GM12891 (cell line): ENCODE data around the gene TNFRSF8.

Experiments used
- DNase-seq: peaks from one replicate; pipeline ENCODE4 v3.0.0; 2011; ENCODE audit warnings: low spot score; ENCODE audit not compliant: insufficient read length
- FAIRE-seq: peaks from 2 replicates; lab custom pipeline; 2011; peaks lifted over from hg19 to GRCh38; lab: Jason Lieb, UNC
- PAX5 ChIP-seq: IDR thresholded peaks from 2 replicates; pipeline ENCODE4 v1.6.1; 2011; ENCODE audit warnings: low read length, moderate library complexity, mild to moderate bottlenecking; ENCODE audit not compliant: insufficient read depth, severe bottlenecking
- POLR2A ChIP-seq: IDR thresholded peaks from 2 replicates; pipeline ENCODE4 v1.6.1; 2011; ENCODE audit warnings: low read depth, low read length, control low read depth
- POLR2AphosphoS5 ChIP-seq: IDR thresholded peaks from 2 replicates; pipeline ENCODE4 v1.6.1; 2011; ENCODE audit warnings: low read depth, low read length, control low read depth
- POU2F2 ChIP-seq: IDR thresholded peaks from 2 replicates; pipeline ENCODE4 v1.6.1; 2011; ENCODE audit warnings: low read depth, mild to moderate bottlenecking, control low read depth, low read length, moderate library complexity
- SPI1 ChIP-seq: IDR thresholded peaks from 2 replicates; pipeline ENCODE4 v1.6.1; 2011; ENCODE audit warnings: low read depth, low read length, control low read depth
- TAF1 ChIP-seq: IDR thresholded peaks from 2 replicates; pipeline ENCODE4 v1.6.1; 2011; ENCODE audit warnings: low read depth, low read length, control low read depth

TNFRSF8 gene

DNA sequence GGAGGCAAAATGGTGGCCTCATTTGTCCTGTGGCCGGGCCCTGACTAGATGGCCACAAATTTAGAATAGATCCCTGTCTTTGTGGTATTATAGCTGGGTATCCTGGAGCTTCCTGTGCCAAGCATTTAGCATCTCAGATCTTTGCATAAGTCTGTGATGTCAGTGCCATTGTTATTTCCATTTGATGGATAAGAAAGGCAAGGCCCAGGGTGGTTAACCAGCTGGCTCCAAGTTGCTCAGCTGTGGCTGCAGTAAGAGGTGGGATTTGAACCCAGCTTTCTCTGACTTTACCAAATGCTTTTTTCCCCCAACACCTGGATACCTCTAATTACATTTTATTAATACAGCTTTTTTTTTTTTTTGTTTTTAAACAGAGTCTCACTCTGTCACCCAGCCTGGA lies 11.7 kb upstream of the TNFRSF8 start:
- DNase-seq: no peak
- no peak for TF ChIP-seq PAX5
- no peak for TF ChIP-seq POLR2A
- no peak for TF ChIP-seq TAF1
- TF ChIP-seq SPI1: no peak
- no peak for TF ChIP-seq POU2F2
- TF ChIP-seq POLR2AphosphoS5: no peak
- peak; percentile 57 for FAIRE-seq

GRCh38 chr1:12052008-12052573 lies 11.0 kb upstream of the TNFRSF8 start:
- DNase-seq (peak; percentile 70), FAIRE-seq (peak; percentile 99)
- TF ChIP-seq PAX5 (peak; percentile 59), POLR2A (no peak; the same call in 1 of the 2 replicates), POU2F2 (peak; percentile 82), POLR2AphosphoS5 (no peak)

DNA sequence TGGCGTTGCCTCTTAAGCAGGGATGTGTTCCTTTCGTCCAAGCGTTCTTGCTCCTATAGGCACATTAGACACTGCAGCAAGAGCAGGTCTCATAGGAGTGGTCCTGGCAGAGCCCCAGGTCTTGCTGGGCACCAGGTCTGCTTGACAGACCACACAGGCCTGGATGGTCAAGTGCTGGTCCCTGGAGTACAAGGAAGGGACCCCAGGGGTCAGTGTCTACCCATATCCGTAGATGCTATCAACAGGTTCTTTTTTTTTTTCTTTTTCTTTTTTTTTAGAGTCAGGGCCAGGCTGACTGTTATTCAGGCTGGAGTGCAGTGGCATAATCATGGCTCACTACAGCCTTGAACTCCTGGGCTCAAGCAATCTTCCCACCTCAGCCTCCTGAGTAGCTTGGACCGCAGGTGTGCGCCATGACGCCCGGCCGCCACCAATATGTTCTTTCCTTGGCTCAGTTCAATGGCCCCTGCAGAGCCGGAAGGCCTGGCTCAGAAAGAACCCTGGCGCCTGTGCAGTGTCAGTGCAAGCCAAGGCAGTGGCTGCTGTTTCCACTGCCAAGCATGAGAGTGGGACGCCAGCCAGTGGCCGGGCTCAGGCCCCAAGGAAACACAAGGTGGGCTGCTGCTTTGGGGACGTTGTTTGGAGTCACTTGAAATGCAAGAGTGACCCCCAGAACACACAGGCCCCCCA lies 10.0 kb upstream of the TNFRSF8 start:
- FAIRE-seq (peak; percentile 62), DNase-seq (no peak)
- TF ChIP-seq SPI1 (no peak), PAX5 (no peak), POLR2AphosphoS5 (no peak), POLR2A (no peak), POU2F2 (no peak), TAF1 (no peak)

- TF ChIP-seq POU2F2: no peak
- TF ChIP-seq PAX5: no peak
- TF ChIP-seq POLR2A: no peak
- no peak for TF ChIP-seq TAF1
- no peak for TF ChIP-seq POLR2AphosphoS5
- TF ChIP-seq SPI1: 0 out of 2 replicates have a peak, but pooled peaks have one; percentile 1
- no peak for DNase-seq
- FAIRE-seq: peak; percentile 91
Measured at GRCh38 chr1:12053752-12054548, 9.2 kb upstream of the TNFRSF8 start.

GRCh38 chr1:12055259-12055658 lies 7.8 kb upstream of the TNFRSF8 start:
- DNase-seq: no peak
- TF ChIP-seq POLR2AphosphoS5 (no peak), TAF1 (no peak), SPI1 (no peak), PAX5 (no peak), POU2F2 (no peak), POLR2A (no peak)
- FAIRE-seq: no peak

DNA sequence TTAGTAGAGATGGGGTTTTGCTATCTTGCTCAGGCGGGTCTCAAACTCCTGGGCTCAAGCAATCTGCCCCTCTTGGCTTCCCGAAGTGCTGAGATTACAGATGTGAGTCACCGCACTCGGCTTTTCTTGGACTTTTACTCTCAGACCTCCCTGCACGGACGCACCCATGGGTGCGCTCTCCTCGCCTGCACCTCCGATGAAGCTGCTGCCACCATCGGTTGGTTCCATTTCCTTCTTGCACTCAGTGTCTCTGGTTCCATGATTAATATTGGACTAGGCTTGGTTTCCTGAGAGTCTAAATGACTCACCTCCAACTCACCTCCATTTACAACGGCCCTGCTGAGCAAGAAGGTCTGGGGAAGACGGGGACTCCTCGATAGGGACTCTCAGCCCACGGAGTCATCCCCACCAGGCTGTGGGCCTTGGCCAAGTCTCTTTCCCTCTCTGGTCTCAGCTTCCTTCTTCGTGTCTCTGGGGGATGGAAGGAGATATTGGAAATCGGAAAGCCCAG lies 6.7 kb upstream of the TNFRSF8 start:
- DNase-seq (no peak), FAIRE-seq (peak; percentile 65)
- TF ChIP-seq SPI1: peak; percentile 24; the same call in 1 of the 2 replicates
- no peak for TF ChIP-seq POLR2A
- no peak for TF ChIP-seq PAX5
- TF ChIP-seq TAF1: no peak

GRCh38 chr1:12057382-12057781 lies 5.7 kb upstream of the TNFRSF8 start:
- TF ChIP-seq SPI1 (peak; percentile 33), POLR2A (no peak)
- DNase-seq (no peak), FAIRE-seq (no peak)

- TF ChIP-seq PAX5: no peak
- DNase-seq (no peak), FAIRE-seq (peak; percentile 5)
Measured at GRCh38 chr1:12057940-12058687, 5.0 kb upstream of the TNFRSF8 start.

- FAIRE-seq: no peak
Measured at GRCh38 chr1:12059226-12059625, 3.9 kb upstream of the TNFRSF8 start.

More at GRCh38 chr1:12059226-12059625, 3.9 kb upstream of the TNFRSF8 start:
- no peak for TF ChIP-seq PAX5
- no peak for DNase-seq
